Neural cell (in vitro differentiated cells): ENCODE results near the gene MSANTD3.

Experiments
- CTCF ChIP-seq: fragments of 450-650 bp; IDR thresholded peaks from 2 replicates; pipeline ENCODE4 v1.5.1; 2014; ENCODE audit warnings: antibody characterized with exemption, mild to moderate bottlenecking, moderate library complexity; ENCODE audit not compliant: poor library complexity, severe bottlenecking
- EP300 ChIP-seq: fragments of 450-650 bp; conservative IDR thresholded peaks from 2 replicates; pipeline ENCODE4 v1.6.1; 2014; ENCODE audit warnings: antibody characterized with exemption, mild to moderate bottlenecking, moderate library complexity; ENCODE audit not compliant: poor library complexity, severe bottlenecking
- EZH2 ChIP-seq: fragments of 200-600, 300-800 bp; shearing (Covaris generic), sonication (generic); IDR thresholded peaks from 2 replicates; pipeline ENCODE4 v1.6.1; 2014; ENCODE audit warnings: antibody characterized with exemption, low read length, borderline replicate concordance, mild to moderate bottlenecking; ENCODE audit not compliant: insufficient read depth, poor library complexity, severe bottlenecking
- POLR2AphosphoS5 ChIP-seq: IDR thresholded peaks from 2 replicates; pipeline ENCODE4 v1.6.1; 2012
- RAD21 ChIP-seq: fragments of 450-650 bp; conservative IDR thresholded peaks from 2 replicates; pipeline ENCODE4 v1.6.1; 2014; ENCODE audit warnings: antibody characterized with exemption, mild to moderate bottlenecking, moderate library complexity
- REST ChIP-seq: IDR thresholded peaks from 2 replicates; pipeline ENCODE4 v1.6.1; 2012; ENCODE audit warnings: borderline replicate concordance
- TAF1 ChIP-seq: IDR thresholded peaks from 2 replicates; pipeline ENCODE4 v1.6.1; 2012; ENCODE audit warnings: low read depth

GRCh38 chr9:100457517-100457916 is 30.6 kb downstream of the MSANTD3 start:
- TF ChIP-seq CTCF (no peak), RAD21 (no peak), POLR2AphosphoS5 (no peak), EZH2 (no peak), EP300 (no peak), REST (no peak), TAF1 (no peak)
